Progenitor cell of endocrine pancreas (in vitro differentiated cells): ENCODE results near the gene PDLIM4. TPM values are rescaled to one million over a fixed set of nuclear protein-coding genes. Genes with fewer than 3 reads are reported as not detected.

ENCODE experiments used
- DNase-seq: peaks from one replicate; pipeline ENCODE4 v3.0.0; 2021; ENCODE audit warnings: low spot score; ENCODE audit not compliant: unreplicated experiment
- H3K27ac Mint-ChIP-seq: 2 replicates; pipeline ENCODE4 v1.8.0; 2021; ENCODE audit warnings: mild to moderate bottlenecking, moderate library complexity, mixed read lengths
- H3K27me3 Mint-ChIP-seq: 2 replicates; pipeline ENCODE4 v1.8.0; 2021; ENCODE audit warnings: mixed read lengths
- H3K36me3 Mint-ChIP-seq: 2 replicates; pipeline ENCODE4 v1.8.0; 2022; ENCODE audit warnings: mixed read lengths; ENCODE audit not compliant: insufficient read depth
- H3K4me1 Mint-ChIP-seq: 2 replicates; pipeline ENCODE4 v1.8.0; 2021; ENCODE audit warnings: low read depth, mixed read lengths
- H3K4me3 Mint-ChIP-seq: 2 replicates; pipeline ENCODE4 v1.8.0; 2021; ENCODE audit warnings: low read depth, mild to moderate bottlenecking, moderate library complexity, mixed read lengths
- H3K9me3 Mint-ChIP-seq: 2 replicates; pipeline ENCODE4 v1.8.0; 2021; ENCODE audit warnings: low read depth, mixed read lengths
- CTCF ChIP-seq: fragments of 200-600 bp; sonication (generic); IDR thresholded peaks from one replicate; pipeline ENCODE4 v1.5.0; 2021; ENCODE audit warnings: antibody characterized with exemption, mild to moderate bottlenecking; ENCODE audit not compliant: unreplicated experiment
- total RNA-seq: library from RNA; stranded (reverse); gene quantifications from 2 replicates; pipeline ENCODE4 v1.2.1, GENCODE V29; 2021

The PDLIM4 gene
- total RNA-seq, 1 donor from 2014 or later = 14.7 TPM

GRCh38 chr5:132272311-132273210 lies 15.1 kb downstream of the PDLIM4 start:
- H3K9me3 Mint-ChIP-seq = no peaks in the 10 kb centered on the region
- peaks cover 1% of the 10 kb centered on the region for H3K36me3 Mint-ChIP-seq
- peak; percentile 87 for TF ChIP-seq CTCF
- peak; percentile 66 for DNase-seq
- peaks cover 2% of the 10 kb centered on the region for H3K4me1 Mint-ChIP-seq
- H3K27me3 Mint-ChIP-seq = no peaks in the 10 kb centered on the region
- peak overlapping the region; percentile 8 for H3K27ac Mint-ChIP-seq
- H3K4me3 Mint-ChIP-seq = no peak overlapping the region

- peaks cover 1% of the 10 kb centered on the region for H3K36me3 Mint-ChIP-seq
- H3K9me3 Mint-ChIP-seq = no peaks in the 10 kb centered on the region
- no peak for DNase-seq
- peaks cover 4% of the 10 kb centered on the region for H3K4me1 Mint-ChIP-seq
- no peak overlapping the region for H3K27ac Mint-ChIP-seq
- H3K4me3 Mint-ChIP-seq = no peak overlapping the region
- H3K27me3 Mint-ChIP-seq = no peaks in the 10 kb centered on the region
- TF ChIP-seq CTCF = no peak
Observed at GRCh38 chr5:132273631-132274030, 16.1 kb downstream of the PDLIM4 start.

GRCh38 chr5:132274050-132274792 lies 16.7 kb downstream of the PDLIM4 start:
- peaks cover 4% of the 10 kb centered on the region for H3K4me1 Mint-ChIP-seq
- no peak overlapping the region for H3K27ac Mint-ChIP-seq
- H3K9me3 Mint-ChIP-seq = no peaks in the 10 kb centered on the region
- no peaks in the 10 kb centered on the region for H3K27me3 Mint-ChIP-seq
- peaks cover 1% of the 10 kb centered on the region for H3K36me3 Mint-ChIP-seq
- no peak overlapping the region for H3K4me3 Mint-ChIP-seq
- DNase-seq = no peak
- no peak for TF ChIP-seq CTCF

- no peak for DNase-seq
- peaks cover 3% of the 10 kb centered on the region for H3K27me3 Mint-ChIP-seq
- no peak overlapping the region for H3K4me3 Mint-ChIP-seq
- H3K4me1 Mint-ChIP-seq = peaks cover 4% of the 10 kb centered on the region
- H3K36me3 Mint-ChIP-seq = peaks cover 1% of the 10 kb centered on the region
- no peak for TF ChIP-seq CTCF
- no peaks in the 10 kb centered on the region for H3K9me3 Mint-ChIP-seq
- H3K27ac Mint-ChIP-seq = no peak overlapping the region
Observed at GRCh38 chr5:132275367-132276220, 18.1 kb downstream of the PDLIM4 start.

- Mint-ChIP-seq H3K4me1 (peaks cover 4% of the 10 kb centered on the region), H3K27ac (no peak overlapping the region), H3K4me3 (no peak overlapping the region), H3K27me3 (peaks cover 7% of the 10 kb centered on the region), H3K9me3 (no peaks in the 10 kb centered on the region), H3K36me3 (peaks cover 1% of the 10 kb centered on the region)
- DNase-seq = no peak
- TF ChIP-seq CTCF = no peak
Observed at GRCh38 chr5:132277256-132277655, 19.8 kb downstream of the PDLIM4 start.
